OCI-LY3 (cell line): ENCODE results near the gene LPP.

Experiments
- EZH2phosphoT487 ChIP-seq: fragments of 200-600 bp; shearing (Covaris generic); IDR thresholded peaks from 2 replicates; pipeline ENCODE4 v1.6.1; 2018; ENCODE audit warnings: antibody characterized with exemption, mixed run types, low read depth
- TF ChIP-seq, protein P1 (sequence below): fragments of 200-600, 300-600 bp; sonication (generic); IDR thresholded peaks from 2 replicates; pipeline ENCODE4 v1.5.1; 2014; ENCODE audit warnings: antibody characterized with exemption, low read length, low read depth

DNA sequence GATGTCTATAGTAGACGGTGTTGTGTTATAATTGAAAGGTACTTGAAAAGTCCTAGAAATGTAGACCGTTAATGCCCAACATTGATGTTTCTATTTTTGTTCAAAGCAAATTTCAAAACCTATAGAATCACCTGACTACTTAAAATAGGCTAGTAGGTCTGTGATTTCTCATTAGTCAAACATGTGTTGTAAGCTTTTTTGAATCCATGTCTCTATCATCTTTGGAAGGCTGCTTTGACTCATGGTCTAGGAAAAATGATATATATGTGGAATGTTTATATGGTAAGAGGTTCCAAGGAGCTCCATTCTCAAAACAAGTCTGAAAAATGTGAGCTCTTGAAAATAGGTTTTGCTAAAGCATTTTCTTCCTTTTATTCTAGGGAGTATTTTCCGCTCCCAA, 375.3 kb downstream of the LPP start:
- TF ChIP-seq, protein P1, sequence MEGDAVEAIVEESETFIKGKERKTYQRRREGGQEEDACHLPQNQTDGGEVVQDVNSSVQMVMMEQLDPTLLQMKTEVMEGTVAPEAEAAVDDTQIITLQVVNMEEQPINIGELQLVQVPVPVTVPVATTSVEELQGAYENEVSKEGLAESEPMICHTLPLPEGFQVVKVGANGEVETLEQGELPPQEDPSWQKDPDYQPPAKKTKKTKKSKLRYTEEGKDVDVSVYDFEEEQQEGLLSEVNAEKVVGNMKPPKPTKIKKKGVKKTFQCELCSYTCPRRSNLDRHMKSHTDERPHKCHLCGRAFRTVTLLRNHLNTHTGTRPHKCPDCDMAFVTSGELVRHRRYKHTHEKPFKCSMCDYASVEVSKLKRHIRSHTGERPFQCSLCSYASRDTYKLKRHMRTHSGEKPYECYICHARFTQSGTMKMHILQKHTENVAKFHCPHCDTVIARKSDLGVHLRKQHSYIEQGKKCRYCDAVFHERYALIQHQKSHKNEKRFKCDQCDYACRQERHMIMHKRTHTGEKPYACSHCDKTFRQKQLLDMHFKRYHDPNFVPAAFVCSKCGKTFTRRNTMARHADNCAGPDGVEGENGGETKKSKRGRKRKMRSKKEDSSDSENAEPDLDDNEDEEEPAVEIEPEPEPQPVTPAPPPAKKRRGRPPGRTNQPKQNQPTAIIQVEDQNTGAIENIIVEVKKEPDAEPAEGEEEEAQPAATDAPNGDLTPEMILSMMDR = no peak
- no peak for TF ChIP-seq EZH2phosphoT487
